Measurements from ENCODE around the gene SLC35B2.

Gene SLC35B2

GRCh38 chr6:44270526-44271405 lies 13.4 kb upstream of the SLC35B2 start:
- in situ Hi-C loops (cut with MboI; ENCODE audit: low pct_unique_long_range_greater_than_20kb, low sequenced_read_pairs) = no loop called here
- DNase-seq = no peak

- no peak for DNase-seq
- in situ Hi-C loops (cut with MboI; ENCODE audit: low pct_unique_long_range_greater_than_20kb, low sequenced_read_pairs) = no loop called here
These were observed 12.7 kb upstream of the SLC35B2 start, which contains the start of gene TMEM151B for GRCh38 chr6:44269921-44270525. TMEM151B (plus strand) TSS chr6:44270450; CDS start chr6:44270743, 293 bp downstream.

GRCh38 chr6:44269178-44269920 lies 12.0 kb upstream of the SLC35B2 start:
- DNase-seq = no peak
- in situ Hi-C loops (cut with MboI; ENCODE audit: low pct_unique_long_range_greater_than_20kb, low sequenced_read_pairs) = no loop called here

- in situ Hi-C loops (cut with MboI; ENCODE audit: low pct_unique_long_range_greater_than_20kb, low sequenced_read_pairs) = no loop called here
- DNase-seq = peak; percentile 78
These were observed 10.8 kb upstream of the SLC35B2 start for GRCh38 chr6:44268095-44268628.

- no peak for DNase-seq
- in situ Hi-C loops (cut with MboI; ENCODE audit: low pct_unique_long_range_greater_than_20kb, low sequenced_read_pairs) = no loop called here
These were observed 9.9 kb upstream of the SLC35B2 start for GRCh38 chr6:44267252-44267651.

GRCh38 chr6:44266347-44266746 lies 9.0 kb upstream of the SLC35B2 start:
- DNase-seq = no peak
- in situ Hi-C loops (cut with MboI; ENCODE audit: low pct_unique_long_range_greater_than_20kb, low sequenced_read_pairs) = no loop called here

- DNase-seq = no peak
- in situ Hi-C loops (cut with MboI; ENCODE audit: low pct_unique_long_range_greater_than_20kb, low sequenced_read_pairs) = no loop called here
These were observed 8.4 kb upstream of the SLC35B2 start for GRCh38 chr6:44265722-44266233.

GRCh38 chr6:44265007-44265721 lies 7.8 kb upstream of the SLC35B2 start, which contains the start of gene NFKBIE:
NFKBIE (minus strand) TSS chr6:44265551; CDS start chr6:44265346, 205 bp downstream.
- peak; percentile 65 for DNase-seq
- in situ Hi-C loops (cut with MboI; ENCODE audit: low pct_unique_long_range_greater_than_20kb, low sequenced_read_pairs) = no loop called here

GRCh38 chr6:44264154-44265006 lies 7.1 kb upstream of the SLC35B2 start:
- DNase-seq = peak; percentile 92
- in situ Hi-C loops (cut with MboI; ENCODE audit: low pct_unique_long_range_greater_than_20kb, low sequenced_read_pairs) = no loop called here

- in situ Hi-C loops (cut with MboI; ENCODE audit: low pct_unique_long_range_greater_than_20kb, low sequenced_read_pairs) = no loop called here
- DNase-seq = peak; percentile 57
These were observed 6.2 kb upstream of the SLC35B2 start for GRCh38 chr6:44263354-44264100.

- DNase-seq = no peak
- in situ Hi-C loops (cut with MboI; ENCODE audit: low pct_unique_long_range_greater_than_20kb, low sequenced_read_pairs) = no loop called here
These were observed 5.4 kb upstream of the SLC35B2 start for GRCh38 chr6:44262467-44263353.

GRCh38 chr6:44261581-44261980 lies 4.3 kb upstream of the SLC35B2 start:
- DNase-seq = no peak

GRCh38 chr6:44260451-44261297 lies 3.3 kb upstream of the SLC35B2 start:
- in situ Hi-C loops (cut with MboI; ENCODE audit: low pct_unique_long_range_greater_than_20kb, low sequenced_read_pairs) = no loop called here
- DNase-seq = no peak

More at GRCh38 chr6:44261581-44261980, 4.3 kb upstream of the SLC35B2 start:
- in situ Hi-C loops (cut with MboI; ENCODE audit: low pct_unique_long_range_greater_than_20kb, low sequenced_read_pairs) = no loop called here

- in situ Hi-C loops (cut with MboI; ENCODE audit: low pct_unique_long_range_greater_than_20kb, low sequenced_read_pairs) = no loop called here
- DNase-seq = no peak
These were observed 2.7 kb upstream of the SLC35B2 start for GRCh38 chr6:44260011-44260410.

GRCh38 chr6:44258921-44259320 lies 1.6 kb upstream of the SLC35B2 start:
- DNase-seq = no peak
- in situ Hi-C loops (cut with MboI; ENCODE audit: low pct_unique_long_range_greater_than_20kb, low sequenced_read_pairs) = no loop called here
